ENCODE results near the gene SRGAP3. TPM values are rescaled to one million over a fixed set of nuclear protein-coding genes. Genes with fewer than 3 reads are reported as not detected.
A peak's percentile ranks its signal among the peaks of the same experiment; 100 is the strongest.

Gene SRGAP3
- total RNA-seq, 1 donor from 2014 or later: 0.54 TPM

DNA sequence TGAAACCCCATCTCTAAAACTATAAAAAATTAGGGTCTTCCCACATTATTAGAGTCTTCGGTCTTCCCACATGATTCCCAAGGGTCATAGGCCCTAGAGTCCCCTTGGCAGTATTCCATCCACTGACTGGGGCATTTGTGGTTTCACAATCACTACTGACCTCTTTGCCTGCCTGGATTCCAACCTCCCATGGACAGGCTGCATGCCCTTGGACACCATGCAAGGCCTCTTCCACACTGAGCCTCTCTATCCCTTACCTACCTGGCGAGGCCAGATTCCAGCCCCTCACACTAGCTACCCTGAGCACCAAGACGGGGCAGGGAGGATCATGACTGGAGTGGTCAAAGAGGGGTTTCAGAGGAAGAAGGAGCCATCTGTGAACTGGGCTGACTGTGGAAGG, 64.4 kb downstream of the SRGAP3 start:
- peaks cover 20% of the 10 kb centered on the region for H3K27me3 Mint-ChIP-seq (ENCODE audit: insufficient read depth)
- no peak for DNase-seq (ENCODE audit: low spot score)
- intact Hi-C loops (cut with micrococcal nuclease): no loop called here
- H3K27ac Mint-ChIP-seq: no peak overlapping the region
- H3K4me3 Mint-ChIP-seq: no peak overlapping the region
- H3K36me3 Mint-ChIP-seq (ENCODE audit: low read depth): no peaks in the 10 kb centered on the region
- no peaks in the 10 kb centered on the region for H3K9me3 Mint-ChIP-seq
- peaks cover 14% of the 10 kb centered on the region for H3K4me1 Mint-ChIP-seq (ENCODE audit: low read depth)

DNA sequence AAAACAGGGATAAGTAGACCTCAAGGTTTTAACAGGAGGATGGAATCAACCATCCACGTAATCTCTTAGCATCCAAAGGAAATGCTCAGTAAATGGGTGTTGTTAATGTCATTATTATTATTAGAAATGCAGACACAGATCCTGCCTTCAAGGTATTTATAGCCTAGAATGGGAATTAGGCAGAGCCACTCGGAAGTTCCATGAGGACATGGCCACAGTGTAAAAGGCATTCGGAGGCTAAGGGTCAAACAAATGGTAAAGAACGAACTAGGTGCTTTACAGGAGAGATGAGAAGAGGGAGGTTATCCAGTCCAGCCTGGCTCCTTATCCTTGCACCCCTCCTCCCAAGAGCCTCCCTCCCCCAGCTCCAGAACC, 65.0 kb downstream of the SRGAP3 start:
- Mint-ChIP-seq H3K36me3 (ENCODE audit: low read depth) (peaks cover 2% of the 10 kb centered on the region), H3K9me3 (peaks cover 3% of the 10 kb centered on the region), H3K27ac (no peak overlapping the region), H3K4me1 (ENCODE audit: low read depth) (peaks cover 20% of the 10 kb centered on the region), H3K4me3 (no peak overlapping the region), H3K27me3 (ENCODE audit: insufficient read depth) (peaks cover 20% of the 10 kb centered on the region)
- intact Hi-C loops (cut with micrococcal nuclease): no loop called here
- no peak for DNase-seq (ENCODE audit: low spot score)

DNA sequence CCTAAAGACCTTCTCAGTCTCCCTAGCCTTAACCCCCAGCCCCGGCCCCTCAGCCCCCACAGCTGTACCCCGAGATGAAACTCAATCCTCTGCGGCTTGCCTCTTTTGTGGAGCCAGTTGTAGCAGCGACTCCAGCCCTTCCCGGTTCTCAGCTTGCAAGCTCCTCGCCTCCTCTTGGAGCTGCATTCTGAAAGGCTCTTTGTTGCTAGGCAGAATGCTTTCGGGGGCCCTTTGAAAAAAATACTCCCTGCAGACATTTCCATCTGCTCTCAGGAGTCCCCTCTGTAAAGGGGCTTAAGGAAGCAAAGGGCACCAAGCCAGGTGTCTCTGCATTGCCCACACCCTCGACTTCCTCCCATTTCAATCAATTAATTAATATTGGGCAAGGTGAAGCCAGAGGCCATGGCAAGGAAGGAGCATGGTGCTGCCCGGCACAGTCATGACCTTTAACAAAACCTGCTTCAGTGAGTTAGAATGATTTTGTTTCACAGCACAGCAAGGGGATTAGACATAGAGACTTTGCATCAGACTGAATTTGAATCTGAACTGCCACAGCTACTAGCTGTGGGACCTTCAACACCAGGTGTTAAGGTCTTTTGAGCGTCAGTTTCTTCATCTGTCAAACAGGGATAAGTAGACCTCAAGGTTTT, 65.5 kb downstream of the SRGAP3 start:
- Mint-ChIP-seq H3K9me3 (peaks cover 4% of the 10 kb centered on the region), H3K27ac (no peak overlapping the region), H3K4me3 (no peak overlapping the region), H3K36me3 (ENCODE audit: low read depth) (peaks cover 2% of the 10 kb centered on the region), H3K27me3 (ENCODE audit: insufficient read depth) (peaks cover 18% of the 10 kb centered on the region), H3K4me1 (ENCODE audit: low read depth) (peaks cover 25% of the 10 kb centered on the region)
- no peak for DNase-seq (ENCODE audit: low spot score)
- intact Hi-C loops (cut with micrococcal nuclease): no loop called here

DNA sequence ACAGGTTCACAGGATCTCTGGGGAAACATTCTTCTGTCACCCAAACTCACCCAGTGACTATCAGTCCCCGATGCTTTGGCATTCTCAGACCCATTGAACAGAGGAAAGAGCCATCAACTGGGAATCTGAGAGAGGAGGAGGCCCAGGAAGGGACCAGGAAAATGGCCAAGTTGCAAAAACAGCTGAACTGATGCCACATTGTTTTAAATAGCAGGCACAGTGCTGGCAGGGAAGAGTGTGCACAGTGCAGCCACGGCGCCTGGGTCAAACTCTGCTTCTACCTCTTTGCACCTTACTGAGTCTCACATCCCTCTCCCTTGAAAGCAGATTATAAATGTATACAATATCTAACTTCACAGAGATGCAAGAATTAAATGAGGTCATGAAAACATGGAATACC, 66.4 kb downstream of the SRGAP3 start:
- Mint-ChIP-seq H3K27ac (no peak overlapping the region), H3K36me3 (ENCODE audit: low read depth) (peaks cover 4% of the 10 kb centered on the region), H3K9me3 (peaks cover 4% of the 10 kb centered on the region), H3K4me3 (no peak overlapping the region), H3K27me3 (ENCODE audit: insufficient read depth) (peaks cover 16% of the 10 kb centered on the region), H3K4me1 (ENCODE audit: low read depth) (peaks cover 32% of the 10 kb centered on the region)
- no peak for DNase-seq (ENCODE audit: low spot score)
- intact Hi-C loops (cut with micrococcal nuclease): no loop called here

DNA sequence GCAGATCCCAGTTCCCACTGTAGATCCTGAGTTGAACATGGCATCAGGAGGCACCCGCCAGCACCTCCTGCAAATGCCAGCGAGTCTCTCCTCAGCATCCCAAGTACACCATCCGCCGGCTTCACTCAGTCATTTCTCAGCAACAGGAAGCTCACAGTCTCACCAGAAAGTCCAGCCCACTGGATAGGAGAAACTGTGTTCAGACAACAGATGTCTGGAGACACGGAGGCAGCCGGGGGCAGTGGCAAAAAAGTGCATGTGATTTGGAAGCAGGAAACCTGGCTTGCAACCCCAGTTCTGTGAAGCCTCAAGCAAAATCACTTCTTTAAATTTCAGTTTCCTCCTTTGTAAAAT, 68.7 kb downstream of the SRGAP3 start:
- peak overlapping the region; percentile 32 for H3K4me3 Mint-ChIP-seq
- H3K27ac Mint-ChIP-seq: peak overlapping the region; percentile 74
- peaks cover 4% of the 10 kb centered on the region for H3K9me3 Mint-ChIP-seq
- H3K36me3 Mint-ChIP-seq (ENCODE audit: low read depth): peaks cover 4% of the 10 kb centered on the region
- H3K4me1 Mint-ChIP-seq (ENCODE audit: low read depth): peaks cover 46% of the 10 kb centered on the region
- intact Hi-C loops (cut with micrococcal nuclease): loop anchor here (1.0 kb wide), 1 partner anchor 12 kb away; no protein-coding TSS in a partner anchor
- H3K27me3 Mint-ChIP-seq (ENCODE audit: insufficient read depth): peaks cover 14% of the 10 kb centered on the region
- no peak for DNase-seq (ENCODE audit: low spot score)

DNA sequence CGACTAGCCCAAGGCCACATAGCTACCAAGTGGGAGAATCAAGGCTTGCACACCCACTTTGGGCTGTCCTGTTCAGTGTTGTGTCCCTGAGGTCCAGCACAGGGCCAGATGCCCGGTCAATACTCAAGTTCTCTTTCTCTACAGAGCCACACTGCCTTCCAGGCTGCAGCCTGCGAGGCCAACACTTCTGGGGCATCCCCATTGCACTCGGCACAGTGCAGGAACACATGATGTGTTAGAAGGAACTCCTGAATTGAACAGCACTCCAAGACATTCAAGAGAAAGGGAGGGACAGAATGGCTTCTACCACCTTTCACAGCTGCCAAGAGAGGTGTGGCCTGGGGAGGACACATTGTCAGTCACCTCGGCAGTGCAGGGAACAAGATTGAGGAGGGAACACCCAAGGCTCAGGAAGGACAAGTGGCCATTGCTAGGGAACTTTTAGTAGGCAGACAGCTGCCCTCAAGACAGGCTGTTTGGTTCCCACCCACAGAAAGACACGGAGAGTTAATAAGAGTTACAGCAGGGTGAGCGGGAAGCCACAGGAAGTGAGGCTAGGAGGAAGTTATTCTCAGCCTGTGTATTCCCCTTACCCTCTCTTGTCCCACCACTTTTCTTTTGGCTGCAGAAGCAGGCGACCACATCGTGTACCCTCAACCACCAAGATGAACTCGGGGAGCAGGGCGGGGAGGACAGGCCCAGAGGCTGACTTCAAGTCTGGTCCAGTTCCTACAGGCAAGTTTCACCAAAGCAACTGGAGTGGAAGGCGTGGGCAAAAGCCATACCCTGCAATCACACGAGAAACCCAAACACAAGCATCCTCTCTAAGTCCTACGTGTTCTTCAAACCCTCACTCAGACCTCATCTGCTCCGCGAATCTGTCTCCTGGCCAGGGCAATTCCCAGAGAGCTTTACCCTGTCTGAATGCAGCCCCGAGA, 69.4 kb downstream of the SRGAP3 start:
- intact Hi-C loops (cut with micrococcal nuclease): loop anchor here (1.0 to 10.0 kb wide), 2 partner anchors 12 to 1375 kb away; no protein-coding TSS in a partner anchor
- peak overlapping the region; percentile 74 for H3K27ac Mint-ChIP-seq
- peaks cover 4% of the 10 kb centered on the region for H3K36me3 Mint-ChIP-seq (ENCODE audit: low read depth)
- peaks cover 4% of the 10 kb centered on the region for H3K9me3 Mint-ChIP-seq
- DNase-seq (ENCODE audit: low spot score): no peak
- peak overlapping the region; percentile 73 for H3K4me3 Mint-ChIP-seq
- peaks cover 46% of the 10 kb centered on the region for H3K4me1 Mint-ChIP-seq (ENCODE audit: low read depth)
- peaks cover 14% of the 10 kb centered on the region for H3K27me3 Mint-ChIP-seq (ENCODE audit: insufficient read depth)

DNA sequence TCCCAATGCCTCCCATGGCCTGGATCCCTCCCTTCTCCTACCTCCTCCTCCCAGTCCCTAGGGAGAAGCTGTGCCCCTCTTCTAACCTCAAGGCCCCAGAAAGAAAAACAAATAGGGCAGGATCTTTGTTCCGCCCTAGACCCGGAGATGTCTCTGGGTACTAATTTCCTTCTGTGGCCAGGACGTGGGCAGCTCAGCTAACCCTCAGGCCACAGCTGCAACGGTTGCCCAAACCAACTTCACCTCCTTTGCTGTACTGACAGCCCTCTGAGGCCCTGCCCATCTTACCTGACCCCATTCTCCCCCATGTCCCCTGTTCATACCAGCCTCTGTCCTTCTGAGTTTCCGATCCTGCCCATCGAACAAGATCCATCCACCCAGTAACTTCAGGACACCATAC, 70.7 kb downstream of the SRGAP3 start:
- no peak for DNase-seq (ENCODE audit: low spot score)
- H3K9me3 Mint-ChIP-seq: peaks cover 4% of the 10 kb centered on the region

DNA sequence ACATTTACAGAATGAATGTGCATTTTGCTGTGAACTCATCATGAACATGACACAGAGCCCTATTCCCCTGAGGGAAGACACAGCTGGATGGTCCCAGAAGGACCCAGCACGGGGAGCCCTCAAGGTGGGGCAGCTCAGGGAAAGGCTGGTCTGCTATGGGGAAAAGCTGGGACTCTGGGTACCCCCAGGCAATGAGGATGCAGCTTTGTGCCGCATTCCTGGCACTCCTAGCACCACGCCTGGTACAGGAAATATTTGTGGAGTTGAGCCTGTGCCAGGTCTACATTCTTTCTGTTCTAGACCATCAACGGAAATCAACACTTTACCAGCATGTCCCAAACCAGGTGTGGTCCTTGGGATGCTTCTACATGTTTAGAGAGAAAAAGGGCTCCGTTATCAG, 74.0 kb downstream of the SRGAP3 start:
- Mint-ChIP-seq H3K27me3 (ENCODE audit: insufficient read depth) (peaks cover 15% of the 10 kb centered on the region), H3K9me3 (peaks cover 4% of the 10 kb centered on the region), H3K4me3 (no peak overlapping the region), H3K36me3 (ENCODE audit: low read depth) (peaks cover 4% of the 10 kb centered on the region), H3K4me1 (ENCODE audit: low read depth) (peaks cover 48% of the 10 kb centered on the region), H3K27ac (no peak overlapping the region)
- DNase-seq (ENCODE audit: low spot score): no peak
- intact Hi-C loops (cut with micrococcal nuclease): loop anchor here (10.0 kb wide), 1 partner anchor 1379 kb away; no protein-coding TSS in a partner anchor

More for the DNA sequence above, 70.7 kb downstream of the SRGAP3 start:
- Mint-ChIP-seq H3K27ac (peak overlapping the region; percentile 45), H3K36me3 (ENCODE audit: low read depth) (peaks cover 4% of the 10 kb centered on the region), H3K4me3 (no peak overlapping the region), H3K4me1 (ENCODE audit: low read depth) (peaks cover 51% of the 10 kb centered on the region), H3K27me3 (ENCODE audit: insufficient read depth) (peaks cover 13% of the 10 kb centered on the region)
- intact Hi-C loops (cut with micrococcal nuclease): loop anchor here (10.0 kb wide), 1 partner anchor 1376 kb away; no protein-coding TSS in a partner anchor

DNA sequence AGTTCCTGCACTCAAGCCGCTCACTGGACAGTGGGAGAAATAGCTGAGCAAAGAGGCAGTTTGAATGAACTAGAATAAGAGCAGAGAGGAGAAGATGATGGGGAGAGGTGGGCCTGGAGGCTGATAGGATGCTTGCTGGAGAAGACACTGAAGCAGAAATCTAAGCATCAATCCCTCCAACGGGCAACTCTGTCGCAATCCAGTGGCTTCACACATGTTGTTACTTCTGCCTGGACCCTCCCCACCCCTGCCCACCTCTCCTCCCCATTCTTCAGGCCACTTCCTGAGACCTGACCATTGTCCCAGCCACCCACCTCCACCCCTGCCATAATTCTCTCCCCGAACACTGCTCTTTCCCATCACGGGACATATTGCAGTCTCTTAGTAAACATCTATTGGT, 76.0 kb downstream of the SRGAP3 start:
- Mint-ChIP-seq H3K27ac (no peak overlapping the region), H3K4me1 (ENCODE audit: low read depth) (peaks cover 28% of the 10 kb centered on the region), H3K4me3 (no peak overlapping the region), H3K9me3 (no peaks in the 10 kb centered on the region), H3K27me3 (ENCODE audit: insufficient read depth) (peaks cover 16% of the 10 kb centered on the region), H3K36me3 (ENCODE audit: low read depth) (no peaks in the 10 kb centered on the region)
- intact Hi-C loops (cut with micrococcal nuclease): loop anchor here (10.0 kb wide), 1 partner anchor 1381 kb away; no protein-coding TSS in a partner anchor
- DNase-seq (ENCODE audit: low spot score): no peak

DNA sequence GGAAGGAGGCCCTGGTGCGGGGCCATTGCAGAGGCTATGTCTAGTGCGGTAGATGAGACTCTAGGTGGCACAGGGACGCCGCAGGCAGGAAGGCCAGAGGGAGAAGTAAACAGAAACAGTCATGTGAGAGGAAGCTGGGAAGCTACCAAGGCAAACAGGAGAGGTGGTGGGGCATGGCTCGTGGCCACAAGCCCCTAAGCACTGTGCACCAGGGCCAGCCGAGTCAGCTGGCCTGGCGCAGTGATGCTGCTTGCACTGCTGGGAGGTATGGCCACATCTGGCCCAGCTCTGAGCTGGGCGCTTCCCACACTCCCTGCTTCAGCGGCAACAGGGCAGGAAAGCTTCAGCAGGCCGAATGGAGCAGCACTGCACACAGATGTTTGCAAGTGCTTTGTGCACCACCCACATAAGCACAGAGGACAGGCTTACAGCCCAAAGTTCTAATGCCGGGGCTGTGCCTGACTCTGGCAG, 76.6 kb downstream of the SRGAP3 start:
- peaks cover 26% of the 10 kb centered on the region for H3K4me1 Mint-ChIP-seq (ENCODE audit: low read depth)
- no peak for DNase-seq (ENCODE audit: low spot score)
- H3K27me3 Mint-ChIP-seq (ENCODE audit: insufficient read depth): peaks cover 16% of the 10 kb centered on the region
- no peak overlapping the region for H3K4me3 Mint-ChIP-seq
- no peaks in the 10 kb centered on the region for H3K9me3 Mint-ChIP-seq
- intact Hi-C loops (cut with micrococcal nuclease): loop anchor here (10.0 kb wide), 1 partner anchor 1382 kb away; no protein-coding TSS in a partner anchor
- no peak overlapping the region for H3K27ac Mint-ChIP-seq
- H3K36me3 Mint-ChIP-seq (ENCODE audit: low read depth): no peaks in the 10 kb centered on the region

DNA sequence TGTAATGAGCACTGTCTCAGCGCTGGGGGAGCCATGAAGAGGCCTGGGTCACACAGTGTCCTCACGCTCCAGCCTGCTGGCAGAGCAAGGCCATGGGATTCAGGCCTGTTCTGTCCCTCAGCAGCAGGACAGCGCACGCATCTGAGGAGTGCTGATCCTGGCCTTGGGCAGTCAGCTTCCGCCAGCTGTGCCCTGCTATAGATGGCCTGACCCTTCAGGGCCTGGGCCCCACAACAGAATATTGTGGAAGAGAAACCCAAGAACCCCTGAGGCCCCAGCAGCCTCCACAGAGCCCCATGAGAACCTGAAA, 78.6 kb downstream of the SRGAP3 start:
- Mint-ChIP-seq H3K9me3 (no peaks in the 10 kb centered on the region), H3K27me3 (ENCODE audit: insufficient read depth) (peaks cover 12% of the 10 kb centered on the region), H3K4me1 (ENCODE audit: low read depth) (peaks cover 12% of the 10 kb centered on the region), H3K27ac (no peak overlapping the region), H3K4me3 (no peak overlapping the region), H3K36me3 (ENCODE audit: low read depth) (no peaks in the 10 kb centered on the region)
- intact Hi-C loops (cut with micrococcal nuclease): loop anchor here (10.0 kb wide), 1 partner anchor 1384 kb away; no protein-coding TSS in a partner anchor
- no peak for DNase-seq (ENCODE audit: low spot score)

DNA sequence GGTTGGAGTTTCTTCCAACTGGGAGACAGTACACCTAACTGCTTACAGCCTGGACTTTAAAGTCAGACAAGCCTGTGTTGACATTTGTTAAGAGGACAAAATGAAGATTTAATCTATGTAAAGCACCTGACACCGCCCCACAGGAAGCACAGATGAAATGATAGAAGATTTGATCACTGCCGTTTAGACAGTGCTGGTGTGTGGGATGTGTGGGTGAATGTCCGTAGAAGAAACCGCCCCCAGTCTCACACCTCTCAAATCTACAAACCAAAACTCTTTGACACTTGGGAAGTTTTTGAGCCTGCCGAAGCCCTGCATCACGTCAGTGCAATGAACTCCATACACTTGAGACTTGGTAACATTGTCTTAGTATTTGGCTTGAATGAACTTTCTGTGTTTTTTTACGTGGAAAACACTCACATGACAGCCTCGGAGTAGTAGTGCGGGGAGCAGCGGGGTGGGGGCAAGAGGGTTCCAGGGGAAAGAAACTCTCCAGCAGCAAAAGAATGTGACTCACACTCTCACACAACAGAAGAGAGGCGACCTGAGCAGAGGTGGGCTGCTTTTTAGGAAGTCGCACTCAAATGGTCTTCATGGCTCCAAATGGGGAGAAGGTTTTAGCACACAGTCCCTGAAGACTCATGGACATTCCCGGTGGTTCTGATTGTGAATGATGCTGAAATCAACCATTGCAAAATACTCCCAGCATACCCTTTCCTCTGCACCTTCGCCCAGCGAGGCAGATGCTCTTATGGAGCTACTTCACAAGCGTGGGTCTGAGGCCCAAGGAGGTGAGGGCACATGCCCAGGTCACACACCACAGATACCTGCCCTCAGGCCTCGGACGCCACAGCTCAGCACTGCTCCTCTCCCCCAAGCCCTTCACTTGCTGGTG, 79.2 kb downstream of the SRGAP3 start:
- Mint-ChIP-seq H3K27me3 (ENCODE audit: insufficient read depth) (peaks cover 12% of the 10 kb centered on the region), H3K4me3 (peak overlapping the region; percentile 1), H3K27ac (no peak overlapping the region), H3K9me3 (no peaks in the 10 kb centered on the region), H3K36me3 (ENCODE audit: low read depth) (no peaks in the 10 kb centered on the region), H3K4me1 (ENCODE audit: low read depth) (peaks cover 12% of the 10 kb centered on the region)
- peak; percentile 17 for DNase-seq (ENCODE audit: low spot score)
- intact Hi-C loops (cut with micrococcal nuclease): loop anchor here (5.0 to 10.0 kb wide), 2 partner anchors 208 to 1385 kb away; partner anchors contain the start of gene RAD18
